GM12874 (cell line): ENCODE measurements around the gene PNPLA5.

Source experiments
- CTCF ChIP-seq: IDR thresholded peaks from 2 replicates; pipeline ENCODE4 v1.5.1; 2011; ENCODE audit warnings: low read depth, mild to moderate bottlenecking, control low read depth, low read length, moderate library complexity; ENCODE audit not compliant: insufficient read depth

PNPLA5 gene

GRCh38 chr22:43885319-43885671 lies 6.5 kb downstream of the PNPLA5 start:
- no peak for TF ChIP-seq CTCF

GRCh38 chr22:43884600-43885318 lies 7.1 kb downstream of the PNPLA5 start:
- peak; percentile 96 for TF ChIP-seq CTCF

- TF ChIP-seq CTCF = no peak
These were observed 7.9 kb downstream of the PNPLA5 start for GRCh38 chr22:43883719-43884415.

GRCh38 chr22:43883012-43883661 lies 8.7 kb downstream of the PNPLA5 start:
- peak; percentile 84 for TF ChIP-seq CTCF

- no peak for TF ChIP-seq CTCF
These were observed 9.6 kb downstream of the PNPLA5 start for GRCh38 chr22:43882122-43882767.

GRCh38 chr22:43881091-43882061 lies 10.4 kb downstream of the PNPLA5 start:
- TF ChIP-seq CTCF = no peak
